ENCODE data around the gene PHACTR3.

PHACTR3 gene

DNA sequence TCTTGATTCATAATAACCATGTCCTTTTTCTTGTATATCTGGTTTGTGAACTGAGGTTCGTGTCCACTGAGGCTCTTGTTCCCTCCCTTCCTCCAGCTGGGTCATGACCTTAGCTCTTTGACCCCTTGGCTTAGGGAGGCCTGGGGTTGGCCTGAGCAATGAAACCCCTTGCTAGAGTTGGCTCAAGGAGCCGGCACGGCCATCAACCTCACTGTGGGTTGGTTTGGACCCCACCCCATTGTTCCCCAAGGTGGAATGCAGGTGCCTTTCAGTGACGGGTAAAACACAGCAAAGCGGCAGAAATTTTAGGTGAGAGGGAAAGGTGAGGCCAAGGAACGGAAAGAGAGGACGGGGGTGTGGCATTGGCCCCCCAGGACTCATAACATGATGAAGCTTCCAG, 44.5 kb upstream of the PHACTR3 start:
- H3K27ac ChIP-seq (ENCODE audit: low read depth, low read length): no peak overlapping the region
- no peaks in the 10 kb centered on the region for H4K20me1 ChIP-seq (ENCODE audit: control insufficient read depth, insufficient read depth, low read depth, low read length)
- H3K4me1 ChIP-seq (ENCODE audit: control insufficient read depth, low read length): no peaks in the 10 kb centered on the region
- no peaks in the 10 kb centered on the region for H3K79me2 ChIP-seq (ENCODE audit: control insufficient read depth, low read length)
- TF ChIP-seq, protein P1, sequence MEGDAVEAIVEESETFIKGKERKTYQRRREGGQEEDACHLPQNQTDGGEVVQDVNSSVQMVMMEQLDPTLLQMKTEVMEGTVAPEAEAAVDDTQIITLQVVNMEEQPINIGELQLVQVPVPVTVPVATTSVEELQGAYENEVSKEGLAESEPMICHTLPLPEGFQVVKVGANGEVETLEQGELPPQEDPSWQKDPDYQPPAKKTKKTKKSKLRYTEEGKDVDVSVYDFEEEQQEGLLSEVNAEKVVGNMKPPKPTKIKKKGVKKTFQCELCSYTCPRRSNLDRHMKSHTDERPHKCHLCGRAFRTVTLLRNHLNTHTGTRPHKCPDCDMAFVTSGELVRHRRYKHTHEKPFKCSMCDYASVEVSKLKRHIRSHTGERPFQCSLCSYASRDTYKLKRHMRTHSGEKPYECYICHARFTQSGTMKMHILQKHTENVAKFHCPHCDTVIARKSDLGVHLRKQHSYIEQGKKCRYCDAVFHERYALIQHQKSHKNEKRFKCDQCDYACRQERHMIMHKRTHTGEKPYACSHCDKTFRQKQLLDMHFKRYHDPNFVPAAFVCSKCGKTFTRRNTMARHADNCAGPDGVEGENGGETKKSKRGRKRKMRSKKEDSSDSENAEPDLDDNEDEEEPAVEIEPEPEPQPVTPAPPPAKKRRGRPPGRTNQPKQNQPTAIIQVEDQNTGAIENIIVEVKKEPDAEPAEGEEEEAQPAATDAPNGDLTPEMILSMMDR (IDR thresholded peaks at IDR 0.05; ENCODE audit: low read depth, low read length, poor library complexity, severe bottlenecking): no peak
- TF ChIP-seq EZH2phosphoT487 (IDR thresholded peaks at IDR 0.05; ENCODE audit: borderline replicate concordance, low read length): no peak
- 0 out of 2 replicates have a peak, but pooled peaks cover 2% of the 10 kb centered on the region for H3K27me3 ChIP-seq (ENCODE audit: control insufficient read depth, low read length)
- H3K9me2 ChIP-seq (replicated peaks; ENCODE audit: control insufficient read depth, low read length): no peaks in the 10 kb centered on the region
- H3K4me3 ChIP-seq (ENCODE audit: low read length): no peak overlapping the region
- H3K36me3 ChIP-seq (ENCODE audit: control insufficient read depth, low read length): no peaks in the 10 kb centered on the region
- H3K9me3 ChIP-seq (ENCODE audit: control insufficient read depth, insufficient read depth, low read length): no peaks in the 10 kb centered on the region
- no peaks in the 10 kb centered on the region for H3F3A ChIP-seq (ENCODE audit: control insufficient read depth, insufficient read depth)
- no peak overlapping the region for H3K4me2 ChIP-seq (ENCODE audit: low read length)

DNA sequence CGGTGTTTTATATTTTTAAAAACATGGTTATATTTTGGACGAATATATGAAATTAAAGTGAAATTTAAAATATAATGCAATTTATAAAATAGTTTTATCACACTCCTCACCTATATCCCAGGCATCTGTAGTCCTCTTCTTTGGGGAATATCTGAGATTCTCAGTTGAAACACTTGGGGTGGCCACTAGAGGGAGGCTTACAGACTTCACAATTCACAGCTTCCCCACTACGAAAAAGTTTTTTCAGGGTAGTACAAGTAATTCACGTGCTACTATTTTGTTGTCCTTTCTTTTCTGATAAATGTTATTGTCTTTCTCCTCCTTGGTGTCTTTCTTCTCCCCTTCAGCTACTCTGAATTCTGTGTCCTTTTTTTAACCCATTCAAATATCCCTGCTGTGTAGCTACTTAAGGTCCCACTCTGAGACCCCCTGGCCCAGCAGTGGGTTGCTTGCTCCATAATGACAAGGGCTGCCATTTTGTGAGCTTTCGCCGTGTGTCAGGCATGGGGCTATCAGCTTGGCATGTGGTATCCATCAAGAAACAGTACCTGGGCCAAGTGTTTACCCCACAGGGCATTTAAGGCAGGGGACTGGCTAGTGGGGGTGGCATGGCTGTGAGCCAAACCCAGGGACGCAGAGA, 43.6 kb upstream of the PHACTR3 start:
- no peak overlapping the region for H3K4me2 ChIP-seq (ENCODE audit: low read length)
- no peak overlapping the region for H3K27ac ChIP-seq (ENCODE audit: low read depth, low read length)
- H3F3A ChIP-seq (ENCODE audit: control insufficient read depth, insufficient read depth): no peaks in the 10 kb centered on the region
- no peaks in the 10 kb centered on the region for H3K36me3 ChIP-seq (ENCODE audit: control insufficient read depth, low read length)
- H3K27me3 ChIP-seq (ENCODE audit: control insufficient read depth, low read length): 0 out of 2 replicates have a peak, but pooled peaks cover 2% of the 10 kb centered on the region
- H3K9me2 ChIP-seq (replicated peaks; ENCODE audit: control insufficient read depth, low read length): no peaks in the 10 kb centered on the region
- TF ChIP-seq, protein P1 (IDR thresholded peaks at IDR 0.05; ENCODE audit: low read depth, low read length, poor library complexity, severe bottlenecking): peak; percentile 54
- TF ChIP-seq EZH2phosphoT487 (IDR thresholded peaks at IDR 0.05; ENCODE audit: borderline replicate concordance, low read length): no peak
- H3K4me3 ChIP-seq (ENCODE audit: low read length): no peak overlapping the region
- H4K20me1 ChIP-seq (ENCODE audit: control insufficient read depth, insufficient read depth, low read depth, low read length): no peaks in the 10 kb centered on the region
- H3K4me1 ChIP-seq (ENCODE audit: control insufficient read depth, low read length): no peaks in the 10 kb centered on the region
- H3K9me3 ChIP-seq (ENCODE audit: control insufficient read depth, insufficient read depth, low read length): no peaks in the 10 kb centered on the region
- H3K79me2 ChIP-seq (ENCODE audit: control insufficient read depth, low read length): no peaks in the 10 kb centered on the region

DNA sequence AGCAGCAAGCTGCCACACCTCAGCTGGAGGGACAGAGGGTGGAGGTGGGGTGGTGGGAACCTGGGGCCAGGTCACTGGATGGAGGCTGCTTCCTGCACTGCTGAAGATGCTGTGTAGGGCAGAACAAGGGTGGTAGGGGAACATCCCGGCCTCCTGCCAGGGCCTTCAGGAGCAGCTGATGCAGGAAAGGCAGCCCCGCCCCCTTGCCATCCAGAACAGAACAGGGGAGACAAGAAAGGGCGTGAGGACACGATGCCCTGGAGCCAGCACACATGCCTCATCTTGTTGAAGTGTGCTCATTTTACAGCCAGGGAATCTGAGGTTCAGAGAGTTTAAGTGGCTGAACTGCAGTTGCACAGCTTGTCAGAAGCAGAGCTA, 43.1 kb upstream of the PHACTR3 start:
- no peak for TF ChIP-seq EZH2phosphoT487 (IDR thresholded peaks at IDR 0.05; ENCODE audit: borderline replicate concordance, low read length)
- TF ChIP-seq, protein P1 (IDR thresholded peaks at IDR 0.05; ENCODE audit: low read depth, low read length, poor library complexity, severe bottlenecking): no peak
- H3K4me3 ChIP-seq (ENCODE audit: low read length): no peak overlapping the region
- no peaks in the 10 kb centered on the region for H3K79me2 ChIP-seq (ENCODE audit: control insufficient read depth, low read length)
- 0 out of 2 replicates have a peak, but pooled peaks cover 2% of the 10 kb centered on the region for H3K27me3 ChIP-seq (ENCODE audit: control insufficient read depth, low read length)
- H3K4me1 ChIP-seq (ENCODE audit: control insufficient read depth, low read length): no peaks in the 10 kb centered on the region
- H3K9me2 ChIP-seq (replicated peaks; ENCODE audit: control insufficient read depth, low read length): no peaks in the 10 kb centered on the region
- no peak overlapping the region for H3K27ac ChIP-seq (ENCODE audit: low read depth, low read length)
- no peaks in the 10 kb centered on the region for H4K20me1 ChIP-seq (ENCODE audit: control insufficient read depth, insufficient read depth, low read depth, low read length)
- no peaks in the 10 kb centered on the region for H3K36me3 ChIP-seq (ENCODE audit: control insufficient read depth, low read length)
- H3F3A ChIP-seq (ENCODE audit: control insufficient read depth, insufficient read depth): no peaks in the 10 kb centered on the region
- no peak overlapping the region for H3K4me2 ChIP-seq (ENCODE audit: low read length)
- no peaks in the 10 kb centered on the region for H3K9me3 ChIP-seq (ENCODE audit: control insufficient read depth, insufficient read depth, low read length)
